Mucosa of descending colon (tissue), 3 donors: ENCODE data around the gene LGR6. TPM values are rescaled to one million over a fixed set of nuclear protein-coding genes. Genes with fewer than 3 reads are reported as not detected.

Experiments
- ATAC-seq: fragments of 200-7000 bp; cut with Tn5 transposase; one replicate; pipeline ENCODE4 v1.9.1; 2020; ENCODE audit warnings: mild to moderate bottlenecking, moderate library complexity
- DNase-seq, 3 donors: peaks; one replicate each; pipeline ENCODE4 v3.0.0-alpha.2; 2020
- H3K36me3 ChIP-seq: fragments of 200-600 bp; one replicate; pipeline ENCODE4 v1.8.0; 2021; ENCODE audit warnings: low read depth, mild to moderate bottlenecking
- H3K4me1 ChIP-seq: fragments of 200-600 bp; one replicate; pipeline ENCODE4 v1.8.0; 2021; ENCODE audit warnings: low read depth, mild to moderate bottlenecking
- H3K4me3 ChIP-seq: fragments of 200-600 bp; one replicate; pipeline ENCODE4 v1.8.0; 2021; ENCODE audit warnings: mild to moderate bottlenecking
- H3K9me3 ChIP-seq: fragments of 200-600 bp; one replicate; pipeline ENCODE4 v1.8.0; 2021; ENCODE audit warnings: mild to moderate bottlenecking
- intact Hi-C, 2 donors: fragments of 100-400 bp; cut with DNase I in 1 of 2; cut with micrococcal nuclease in 1 of 2; formaldehyde crosslinking; loops; one replicate each; pipeline versions ENCODE4 v1.11.0 to v1.11.1; 2022; cut with DNase I, micrococcal nuclease
- total RNA-seq, 3 donors: library from RNA; stranded (reverse); fragmentation: NEBNext Ultra II Directional in 2 of 3; extraction: Animal tissue kit (Norgen Biotek cat#: 25700) in 2 of 3; gene quantifications; one replicate each; pipeline versions ENCODE4 v1.2.1 to v1.2.4, GENCODE V29; 2021 to 2023
- TF ChIP-seq, protein P1 (sequence below): fragments of 200-600 bp; IDR thresholded peaks from one replicate; pipeline ENCODE4 v1.8.0; 2022; ENCODE audit warnings: antibody characterized with exemption, mild to moderate bottlenecking
- donor health status: DM: no; HTN: no; CAD: no; lungs with moderate emphysema.
- donor health status: DM: no; HTN: no; CAD: no.
- donor health status: DM: no; HTN: yes; CAD: no.

The LGR6 gene
- total RNA-seq, 3 donors from 2014 or later = 0.66 to 4.2 (median 1.3) TPM

DNA sequence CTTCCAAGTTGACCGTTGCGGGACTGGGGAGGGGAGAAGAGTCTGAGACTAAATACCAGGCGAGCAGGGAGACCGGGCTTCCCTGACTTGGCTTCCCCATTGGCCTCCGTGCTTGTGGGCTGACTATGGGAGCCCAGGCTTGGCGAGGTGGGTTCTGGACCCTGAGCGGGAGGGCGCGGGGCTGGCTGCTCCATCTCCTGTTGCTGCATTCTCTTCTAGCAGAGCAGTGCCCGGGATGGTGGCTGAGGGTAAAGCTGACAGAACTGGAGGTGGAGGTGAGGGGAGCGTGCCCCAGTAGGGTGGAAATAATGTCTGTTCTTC, 689 bp downstream of the LGR6 start:
- Histone ChIP-seq H3K36me3 (no peaks in the 10 kb centered on the region), H3K4me1 (peaks cover 4% of the 10 kb centered on the region), H3K9me3 (no peaks in the 10 kb centered on the region), H3K4me3 (no peak overlapping the region)
- TF ChIP-seq, protein P1, sequence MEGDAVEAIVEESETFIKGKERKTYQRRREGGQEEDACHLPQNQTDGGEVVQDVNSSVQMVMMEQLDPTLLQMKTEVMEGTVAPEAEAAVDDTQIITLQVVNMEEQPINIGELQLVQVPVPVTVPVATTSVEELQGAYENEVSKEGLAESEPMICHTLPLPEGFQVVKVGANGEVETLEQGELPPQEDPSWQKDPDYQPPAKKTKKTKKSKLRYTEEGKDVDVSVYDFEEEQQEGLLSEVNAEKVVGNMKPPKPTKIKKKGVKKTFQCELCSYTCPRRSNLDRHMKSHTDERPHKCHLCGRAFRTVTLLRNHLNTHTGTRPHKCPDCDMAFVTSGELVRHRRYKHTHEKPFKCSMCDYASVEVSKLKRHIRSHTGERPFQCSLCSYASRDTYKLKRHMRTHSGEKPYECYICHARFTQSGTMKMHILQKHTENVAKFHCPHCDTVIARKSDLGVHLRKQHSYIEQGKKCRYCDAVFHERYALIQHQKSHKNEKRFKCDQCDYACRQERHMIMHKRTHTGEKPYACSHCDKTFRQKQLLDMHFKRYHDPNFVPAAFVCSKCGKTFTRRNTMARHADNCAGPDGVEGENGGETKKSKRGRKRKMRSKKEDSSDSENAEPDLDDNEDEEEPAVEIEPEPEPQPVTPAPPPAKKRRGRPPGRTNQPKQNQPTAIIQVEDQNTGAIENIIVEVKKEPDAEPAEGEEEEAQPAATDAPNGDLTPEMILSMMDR = no peak
- ATAC-seq = no peak
- intact Hi-C loops = no loop called here
- DNase-seq = no peak

DNA sequence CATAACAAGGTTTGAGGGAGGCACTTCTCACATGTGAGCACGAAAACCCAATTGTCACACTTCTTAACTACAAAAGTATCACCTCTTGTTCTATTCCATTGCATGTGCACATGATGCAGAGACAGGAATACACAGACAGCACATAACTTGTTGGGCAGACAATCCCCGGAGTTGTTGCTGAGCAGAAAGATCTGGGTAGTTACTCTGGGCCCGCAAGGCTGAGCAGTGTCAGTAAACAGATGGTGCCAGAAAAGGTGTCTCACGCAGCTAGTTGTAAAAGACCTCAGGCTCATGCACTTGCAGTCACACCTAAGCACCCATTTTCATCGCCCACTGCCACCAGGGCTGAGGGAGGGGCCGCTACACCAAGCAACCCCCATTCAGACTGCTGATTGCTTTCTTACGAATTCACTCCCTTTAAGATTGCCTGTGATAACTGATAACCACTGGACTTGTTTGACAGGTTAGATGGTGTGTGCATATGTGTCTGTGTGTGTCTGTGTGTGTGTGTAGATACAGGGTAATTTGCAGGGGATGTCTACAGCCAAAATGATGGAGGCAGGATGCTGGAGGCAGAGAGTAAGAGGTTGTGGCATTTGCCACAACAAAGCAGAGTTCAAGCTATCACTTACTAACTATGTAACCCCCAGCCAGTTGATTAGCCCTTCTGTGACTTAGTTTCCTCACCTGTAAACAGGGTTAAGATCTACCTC, 4.2 kb downstream of the LGR6 start:
- peak in 1 of 3 donors; percentile 45 for DNase-seq
- intact Hi-C loops = no loop called here
- H3K9me3 ChIP-seq = no peaks in the 10 kb centered on the region

DNA sequence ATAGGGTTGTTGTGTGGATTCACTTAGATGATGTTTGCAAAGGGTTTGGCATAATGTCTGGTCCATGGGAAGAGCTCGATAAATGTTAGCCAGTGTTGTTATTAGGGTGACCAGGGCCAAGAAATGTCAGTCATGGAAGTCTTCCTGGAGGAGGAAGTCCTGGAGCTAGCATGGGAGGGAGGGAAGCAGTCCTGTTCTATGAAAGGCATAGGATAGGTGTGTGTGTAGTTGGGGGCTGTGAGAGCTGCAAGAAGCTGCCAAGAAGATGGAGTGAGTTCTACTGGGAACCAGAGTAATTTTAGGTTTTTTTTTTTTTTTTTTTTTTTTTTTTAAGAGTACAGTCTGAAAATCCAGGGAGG, 4.7 kb downstream of the LGR6 start:
- ATAC-seq = no peak
- H3K9me3 ChIP-seq = no peaks in the 10 kb centered on the region
- intact Hi-C loops = no loop called here

More for the DNA sequence above, 4.2 kb downstream of the LGR6 start:
- peak; percentile 17 for ATAC-seq
- H3K4me1 ChIP-seq = peaks cover 5% of the 10 kb centered on the region
- TF ChIP-seq, protein P1 = no peak
- H3K36me3 ChIP-seq = no peaks in the 10 kb centered on the region
- no peak overlapping the region for H3K4me3 ChIP-seq

DNA sequence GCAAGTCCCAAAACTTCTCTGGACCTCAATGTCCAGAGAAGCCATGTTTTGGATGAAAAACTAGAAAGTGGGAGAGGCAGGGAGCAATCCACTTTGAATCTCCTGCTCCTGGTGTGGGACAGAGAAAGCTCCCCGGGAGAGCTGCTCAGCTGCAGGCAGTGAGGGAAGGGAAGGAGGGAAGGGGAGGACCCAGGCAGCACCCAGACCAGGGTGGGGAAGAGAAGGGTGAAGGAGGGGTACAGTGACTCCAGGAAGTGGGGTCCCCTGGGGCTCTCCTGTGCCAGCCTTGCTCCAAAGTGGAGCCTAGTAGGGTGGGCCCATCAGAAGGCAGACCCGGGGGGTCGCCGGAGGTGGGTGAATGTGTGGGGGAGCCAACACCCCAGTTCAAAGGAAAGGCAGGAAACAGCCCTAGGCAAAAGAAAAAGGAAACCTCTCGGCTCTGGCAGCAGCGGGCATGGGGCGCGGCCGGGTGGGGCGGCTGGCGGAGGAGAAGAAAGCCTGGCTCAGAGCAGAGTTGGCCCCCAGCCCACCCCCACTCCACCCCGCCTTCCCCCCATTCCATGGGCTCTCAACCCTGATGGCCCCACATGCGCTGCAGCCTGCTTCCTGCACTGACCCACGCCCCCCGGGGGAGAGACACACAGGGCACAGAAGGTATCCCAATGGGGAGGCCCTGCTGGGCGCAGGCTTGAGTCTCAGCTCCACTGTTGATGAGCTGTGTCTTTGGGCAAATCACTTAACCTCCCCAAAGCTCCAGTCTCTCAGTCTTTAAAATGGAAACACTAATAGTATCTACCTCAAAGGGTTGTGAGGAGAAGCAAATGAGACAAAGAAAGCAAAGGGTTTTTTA, 5.7 kb downstream of the LGR6 start:
- H3K4me3 ChIP-seq = no peak overlapping the region
- DNase-seq (peak; percentile 75 to 86 (median 79)), ATAC-seq (peak; percentile 73)
- H3K36me3 ChIP-seq = no peaks in the 10 kb centered on the region
- intact Hi-C loops = no loop called here
- TF ChIP-seq, protein P1 = no peak
- H3K4me1 ChIP-seq = peaks cover 5% of the 10 kb centered on the region
- H3K9me3 ChIP-seq = no peaks in the 10 kb centered on the region

More for the DNA sequence above, 4.7 kb downstream of the LGR6 start:
- Histone ChIP-seq H3K4me1 (peaks cover 5% of the 10 kb centered on the region), H3K36me3 (no peaks in the 10 kb centered on the region), H3K4me3 (no peak overlapping the region)
- DNase-seq = no peak
- TF ChIP-seq, protein P1 = no peak

DNA sequence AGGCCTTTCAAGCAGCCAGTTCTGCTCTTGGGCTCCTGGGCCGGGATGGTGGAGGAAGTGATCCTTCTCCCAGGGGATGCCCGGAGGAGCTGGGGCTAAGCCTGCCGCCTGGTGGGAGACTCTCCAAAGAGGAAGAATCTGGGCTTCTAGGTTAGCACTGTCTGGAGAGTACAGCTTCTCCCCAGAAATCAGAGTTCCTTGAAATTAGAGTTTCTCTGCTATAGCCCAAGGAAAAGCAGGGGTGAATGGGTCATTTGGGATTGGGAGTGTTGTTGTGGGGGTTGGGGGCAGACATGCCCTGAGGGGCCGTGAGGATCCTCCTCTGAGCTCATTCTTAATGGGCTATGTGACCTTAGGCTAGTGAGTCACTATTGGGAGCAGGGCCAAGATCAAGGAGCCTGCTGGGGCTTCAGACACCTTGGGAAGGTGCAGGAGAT, 6.5 kb downstream of the LGR6 start:
- no peaks in the 10 kb centered on the region for H3K9me3 ChIP-seq
- TF ChIP-seq, protein P1 = no peak
- no peak overlapping the region for H3K4me3 ChIP-seq
- peak in 1 of 3 donors; percentile 69 for DNase-seq
- intact Hi-C loops = no loop called here
- peak; percentile 69 for ATAC-seq
- no peaks in the 10 kb centered on the region for H3K36me3 ChIP-seq
- H3K4me1 ChIP-seq = peaks cover 5% of the 10 kb centered on the region
